GM12801 (cell line): ENCODE measurements around the gene MSRB2.

Experiments used
- CTCF ChIP-seq: IDR thresholded peaks from one replicate; pipeline ENCODE4 v1.5.1; 2011; ENCODE audit warnings: control low read depth; ENCODE audit not compliant: insufficient read length; ENCODE audit errors: extremely low read depth

MSRB2 gene

GRCh38 chr10:23055424-23056185 is 39.8 kb upstream of the MSRB2 start:
- TF ChIP-seq CTCF, result no peak

- TF ChIP-seq CTCF, result no peak
Observed at GRCh38 chr10:23056186-23056579, 39.2 kb upstream of the MSRB2 start.

GRCh38 chr10:23058366-23058765 is 37.0 kb upstream of the MSRB2 start:
- TF ChIP-seq CTCF, result no peak

- TF ChIP-seq CTCF, result no peak
Observed at GRCh38 chr10:23060918-23061317, 34.5 kb upstream of the MSRB2 start.

GRCh38 chr10:23063045-23063972 is 32.1 kb upstream of the MSRB2 start:
- TF ChIP-seq CTCF, result no peak

- no peak for TF ChIP-seq CTCF
Observed at GRCh38 chr10:23063973-23064812, 31.2 kb upstream of the MSRB2 start.
